GM23248 (cell line): ENCODE data around the gene SPATA3.

Source experiments
- EZH2 ChIP-seq: fragments of 200-600 bp; sonication (generic); IDR thresholded peaks from 2 replicates; pipeline ENCODE4 v1.6.1; 2018; ENCODE audit warnings: antibody characterized with exemption, mild to moderate bottlenecking; ENCODE audit not compliant: insufficient read depth, poor library complexity, severe bottlenecking
- EZH2phosphoT487 ChIP-seq: fragments of 200-600 bp; sonication (generic); IDR thresholded peaks from 2 replicates; pipeline ENCODE4 v1.6.1; 2018; ENCODE audit warnings: antibody characterized with exemption, moderate library complexity, mild to moderate bottlenecking, low read depth; ENCODE audit not compliant: insufficient read depth

DNA sequence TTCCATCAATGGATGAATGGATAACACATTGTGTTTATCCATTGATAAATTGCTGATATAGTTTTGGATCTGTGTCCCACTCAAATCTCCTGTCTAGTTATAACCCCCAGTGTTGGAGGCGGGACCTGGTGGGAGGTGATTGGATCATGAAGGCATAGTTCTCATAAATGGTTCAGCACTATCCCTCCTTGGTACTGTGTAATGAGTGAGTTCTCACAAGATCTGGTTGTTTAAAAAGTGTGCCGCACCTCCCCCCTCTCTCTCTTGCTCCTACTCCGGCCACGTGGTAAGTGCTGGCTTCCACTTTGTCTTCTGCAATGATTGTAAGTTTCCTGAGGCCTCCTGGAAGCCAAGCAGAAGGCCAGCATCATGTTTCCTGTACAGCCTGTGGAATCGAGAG, 23.9 kb upstream of the SPATA3 start:
- TF ChIP-seq EZH2 (no peak), EZH2phosphoT487 (no peak)
